Astrocyte of the cerebellum (primary cell): Measurements from ENCODE around the gene TAF4.

Experiments used
- DNase-seq: peaks from one replicate; pipeline ENCODE4 v3.0.0-alpha.2; 2011; ENCODE audit warnings: low read depth
- H3K4me3 ChIP-seq: 2 replicates; pipeline ENCODE4 v1.5.1; 2011; ENCODE audit warnings: mild to moderate bottlenecking, low read depth, low read length, moderate library complexity
- in situ Hi-C: cut with HindIII; loops from 2 replicates; pipeline ENCODE4 v1.10.0; 2017; ENCODE audit warnings: low sequenced_read_pairs
- TF ChIP-seq, protein P1 (sequence below): IDR thresholded peaks from 2 replicates; pipeline ENCODE4 v1.5.1; 2012; ENCODE audit warnings: low read length, low read depth, moderate library complexity, mild to moderate bottlenecking; ENCODE audit errors: missing control alignments

TAF4 gene

GRCh38 chr20:61933951-61934715, 131.5 kb downstream of the TAF4 start:
- DNase-seq = no peak
- no peak overlapping the region for H3K4me3 ChIP-seq
- in situ Hi-C loops = no loop called here
- TF ChIP-seq, protein P1, sequence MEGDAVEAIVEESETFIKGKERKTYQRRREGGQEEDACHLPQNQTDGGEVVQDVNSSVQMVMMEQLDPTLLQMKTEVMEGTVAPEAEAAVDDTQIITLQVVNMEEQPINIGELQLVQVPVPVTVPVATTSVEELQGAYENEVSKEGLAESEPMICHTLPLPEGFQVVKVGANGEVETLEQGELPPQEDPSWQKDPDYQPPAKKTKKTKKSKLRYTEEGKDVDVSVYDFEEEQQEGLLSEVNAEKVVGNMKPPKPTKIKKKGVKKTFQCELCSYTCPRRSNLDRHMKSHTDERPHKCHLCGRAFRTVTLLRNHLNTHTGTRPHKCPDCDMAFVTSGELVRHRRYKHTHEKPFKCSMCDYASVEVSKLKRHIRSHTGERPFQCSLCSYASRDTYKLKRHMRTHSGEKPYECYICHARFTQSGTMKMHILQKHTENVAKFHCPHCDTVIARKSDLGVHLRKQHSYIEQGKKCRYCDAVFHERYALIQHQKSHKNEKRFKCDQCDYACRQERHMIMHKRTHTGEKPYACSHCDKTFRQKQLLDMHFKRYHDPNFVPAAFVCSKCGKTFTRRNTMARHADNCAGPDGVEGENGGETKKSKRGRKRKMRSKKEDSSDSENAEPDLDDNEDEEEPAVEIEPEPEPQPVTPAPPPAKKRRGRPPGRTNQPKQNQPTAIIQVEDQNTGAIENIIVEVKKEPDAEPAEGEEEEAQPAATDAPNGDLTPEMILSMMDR = no peak

DNA sequence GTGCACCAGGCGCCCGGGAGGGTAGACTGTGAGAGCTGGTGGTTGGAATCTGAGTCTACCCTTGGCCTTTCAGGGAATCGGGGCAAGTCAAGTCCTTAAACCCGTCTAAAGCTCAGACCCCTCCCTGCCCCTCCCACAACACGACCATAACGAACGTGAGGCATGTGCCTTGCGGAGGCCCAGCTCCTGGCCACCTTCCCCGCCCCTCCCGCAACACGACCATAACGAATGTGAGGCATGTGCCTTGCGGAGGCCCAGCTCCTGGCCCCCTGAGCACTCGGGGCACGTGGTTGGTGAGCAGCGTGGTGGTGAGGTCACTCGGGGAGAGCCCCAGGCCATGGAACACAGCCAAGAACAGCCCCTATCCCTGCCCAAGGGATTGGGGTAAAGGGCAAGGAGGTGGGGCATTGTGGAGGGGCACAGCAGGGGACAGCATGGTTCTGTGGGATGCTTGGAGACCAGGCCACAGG, 132.2 kb downstream of the TAF4 start:
- no peak for DNase-seq
- H3K4me3 ChIP-seq = no peak overlapping the region

GRCh38 chr20:61932711-61933480, 132.8 kb downstream of the TAF4 start:
- H3K4me3 ChIP-seq = no peak overlapping the region
- in situ Hi-C loops = no loop called here
- TF ChIP-seq, protein P1 = no peak
- no peak for DNase-seq

More for the DNA sequence above, 132.2 kb downstream of the TAF4 start:
- TF ChIP-seq, protein P1 = no peak
- in situ Hi-C loops = no loop called here

GRCh38 chr20:61932199-61932592, 133.5 kb downstream of the TAF4 start:
- TF ChIP-seq, protein P1 = no peak
- in situ Hi-C loops = no loop called here
- H3K4me3 ChIP-seq = no peak overlapping the region
- no peak for DNase-seq

DNA sequence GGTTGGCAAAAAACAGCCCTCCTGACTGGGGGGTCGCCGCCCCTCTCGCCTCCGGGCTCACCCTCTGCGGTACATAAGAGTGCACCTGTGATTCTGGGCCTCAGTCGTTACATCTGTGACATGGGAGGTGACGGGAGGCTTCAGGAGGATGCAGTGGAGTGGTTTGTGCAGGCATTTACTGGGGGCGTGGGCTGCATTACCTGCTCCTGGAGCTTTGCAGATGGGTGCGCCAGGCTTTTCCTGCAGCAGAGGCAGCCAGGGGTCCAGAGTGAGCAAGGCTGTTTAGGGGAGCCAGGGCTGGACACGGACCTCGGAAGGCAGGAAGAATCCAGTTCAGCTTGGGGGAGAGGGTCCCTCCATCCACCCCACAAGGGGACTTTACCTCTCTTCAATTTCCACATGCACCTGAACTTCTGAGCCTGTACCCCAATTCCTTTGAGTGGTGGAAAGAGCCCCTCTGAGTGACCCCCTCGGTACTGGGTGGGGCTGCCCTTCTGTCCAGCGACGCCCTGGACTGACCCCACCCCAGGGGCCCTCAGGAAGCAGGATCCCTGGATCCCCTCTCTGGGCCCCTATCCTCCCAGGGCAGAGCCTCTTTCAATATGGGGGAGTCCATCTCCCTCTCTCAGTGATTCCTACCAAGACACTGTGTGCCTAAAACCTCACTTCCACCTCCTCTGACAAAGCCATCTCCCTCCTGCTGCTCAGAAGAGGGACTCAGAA, 134.0 kb downstream of the TAF4 start:
- TF ChIP-seq, protein P1 = no peak
- in situ Hi-C loops = no loop called here
- H3K4me3 ChIP-seq = no peak overlapping the region
- DNase-seq = no peak

DNA sequence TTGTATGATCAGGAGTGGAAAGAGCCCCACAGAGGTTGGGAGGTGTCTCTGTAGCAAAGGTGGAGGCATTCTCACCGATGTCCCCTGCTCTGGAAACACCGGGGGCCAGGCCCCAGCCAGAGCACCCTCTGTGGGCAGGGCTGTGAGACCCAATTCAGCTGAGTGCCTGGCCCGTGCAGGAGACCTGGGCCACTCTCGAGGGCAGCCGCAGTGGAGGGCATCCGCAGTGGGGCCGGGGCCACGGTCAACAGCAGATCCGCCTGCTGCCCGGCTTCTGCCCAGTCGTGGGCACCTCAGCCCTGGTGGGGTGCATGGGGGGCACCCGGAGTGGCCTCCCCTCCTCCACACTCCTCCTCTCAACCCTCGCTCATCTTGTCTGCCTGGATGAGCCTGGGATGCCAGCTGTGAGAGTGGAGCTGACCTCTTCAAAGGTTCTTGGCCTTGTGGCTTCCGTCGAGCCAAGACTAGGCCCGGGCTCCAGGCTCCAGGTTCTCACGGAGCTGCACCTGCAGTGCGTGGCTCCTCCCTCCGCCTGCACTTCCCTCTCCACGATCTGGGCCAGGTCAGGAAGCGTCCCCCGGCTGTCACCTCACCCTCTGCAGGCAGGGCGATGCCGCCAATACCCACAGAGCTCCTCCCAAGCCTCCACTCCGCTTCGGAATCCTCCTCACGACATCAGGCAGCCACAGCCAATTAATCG, 134.8 kb downstream of the TAF4 start:
- no peak for DNase-seq
- H3K4me3 ChIP-seq = no peak overlapping the region
- in situ Hi-C loops = no loop called here
- TF ChIP-seq, protein P1 = no peak
